GM21529 (cell line): ENCODE data around the gene IPO4.

Experiments used
- ATAC-seq: cut with Tn5 transposase; IDR thresholded peaks from one replicate; pipeline ENCODE4 v1.9.1; 2021; ENCODE audit not compliant: unreplicated experiment

Gene IPO4

GRCh38 chr14:24195186-24196070 is 6.8 kb upstream of the IPO4 start, which contains the start of gene TM9SF1:
Gene TM9SF1 (minus strand): TSS chr14:24195441. CDS start chr14:24195019, 422 bp downstream.
- peak; percentile 83 for ATAC-seq

- ATAC-seq: no peak
Observed at GRCh38 chr14:24194873-24195185, 6.2 kb upstream of the IPO4 start.

- ATAC-seq: no peak
Observed at GRCh38 chr14:24194186-24194872, 5.7 kb upstream of the IPO4 start.

GRCh38 chr14:24192933-24193332 is 4.3 kb upstream of the IPO4 start:
- no peak for ATAC-seq

- ATAC-seq: no peak
Observed at GRCh38 chr14:24190416-24190815, 1.8 kb upstream of the IPO4 start.

GRCh38 chr14:24189460-24189859 is 844 bp upstream of the IPO4 start:
- ATAC-seq: no peak

- ATAC-seq: no peak
Observed at GRCh38 chr14:24189059-24189375, 401 bp upstream of the IPO4 start.

- ATAC-seq: no peak
Observed at GRCh38 chr14:24187539-24187915, 1.1 kb downstream of the IPO4 start.

- ATAC-seq: no peak
Observed at GRCh38 chr14:24186831-24187538, 1.6 kb downstream of the IPO4 start.

GRCh38 chr14:24185741-24186140 is 2.9 kb downstream of the IPO4 start:
- no peak for ATAC-seq

GRCh38 chr14:24185026-24185425 is 3.6 kb downstream of the IPO4 start:
- ATAC-seq: no peak

GRCh38 chr14:24184104-24184970 is 4.3 kb downstream of the IPO4 start:
- ATAC-seq: no peak

- no peak for ATAC-seq
Observed at GRCh38 chr14:24183014-24183481, 5.6 kb downstream of the IPO4 start.

- ATAC-seq: no peak
Observed at GRCh38 chr14:24182110-24182882, 6.3 kb downstream of the IPO4 start.

GRCh38 chr14:24181371-24182077 is 7.1 kb downstream of the IPO4 start:
- no peak for ATAC-seq

GRCh38 chr14:24179961-24180796 is 8.4 kb downstream of the IPO4 start:
- no peak for ATAC-seq

GRCh38 chr14:24179294-24179960 is 9.2 kb downstream of the IPO4 start:
- no peak for ATAC-seq
